HG02759 (cell line): Measurements from ENCODE around the gene HSPG2.

Source experiments
- ATAC-seq: cut with Tn5 transposase; IDR thresholded peaks from one replicate; pipeline ENCODE4 v1.9.1; 2021; ENCODE audit warnings: mild to moderate bottlenecking, moderate library complexity; ENCODE audit not compliant: unreplicated experiment

The HSPG2 gene

DNA sequence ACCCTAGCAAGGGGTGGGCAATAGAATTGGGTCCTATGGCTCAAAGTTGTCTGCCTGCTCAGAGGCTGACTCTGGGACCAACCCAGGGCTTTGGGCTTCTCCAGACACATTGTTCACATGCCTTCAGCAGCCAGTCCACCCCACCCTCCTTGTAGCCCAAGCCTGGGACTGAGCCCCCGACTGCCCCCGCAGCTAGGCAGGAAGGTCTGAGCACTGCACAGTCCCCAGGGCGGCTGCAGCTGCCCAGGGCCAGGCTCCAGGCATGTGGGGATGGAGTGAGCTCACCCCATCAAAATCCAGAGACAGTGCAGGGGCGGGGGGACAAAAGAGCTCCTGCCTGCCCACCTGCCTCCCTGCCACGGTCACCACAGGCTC is 35.6 kb downstream of the HSPG2 start:
- no peak for ATAC-seq

DNA sequence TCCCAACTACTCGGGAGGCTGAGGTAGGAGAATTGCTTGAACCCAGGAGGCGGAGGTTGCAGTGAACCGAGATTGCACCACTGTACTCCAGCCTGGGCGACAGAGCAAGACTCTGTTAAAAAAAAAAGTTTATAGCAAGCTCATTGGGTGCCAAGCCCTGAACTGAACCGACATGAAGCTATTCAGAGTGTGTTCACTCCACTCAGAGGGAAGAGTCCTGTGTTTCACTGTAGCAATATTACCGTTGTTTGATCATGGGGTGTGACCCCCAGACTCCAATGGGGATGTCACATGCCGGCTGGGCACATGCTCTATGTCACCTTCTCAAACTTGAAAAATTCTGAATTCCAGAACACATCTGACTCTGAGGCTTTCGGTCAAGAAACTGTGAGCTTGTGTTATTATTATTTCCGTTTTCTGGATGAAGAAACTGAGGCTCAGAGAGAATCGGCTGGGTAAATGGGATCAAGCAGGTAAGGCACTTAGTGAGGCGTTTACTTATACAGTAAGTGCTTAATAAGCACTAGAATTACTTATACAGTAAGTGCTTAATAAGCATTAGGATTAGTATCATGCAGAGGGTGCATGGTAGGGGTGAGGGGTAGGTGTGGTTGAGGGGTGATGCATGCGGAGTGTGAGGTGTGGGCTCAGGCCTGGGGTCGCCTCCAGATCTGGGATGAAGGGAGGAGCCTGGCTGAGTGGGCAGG is 36.2 kb downstream of the HSPG2 start:
- ATAC-seq, result no peak

DNA sequence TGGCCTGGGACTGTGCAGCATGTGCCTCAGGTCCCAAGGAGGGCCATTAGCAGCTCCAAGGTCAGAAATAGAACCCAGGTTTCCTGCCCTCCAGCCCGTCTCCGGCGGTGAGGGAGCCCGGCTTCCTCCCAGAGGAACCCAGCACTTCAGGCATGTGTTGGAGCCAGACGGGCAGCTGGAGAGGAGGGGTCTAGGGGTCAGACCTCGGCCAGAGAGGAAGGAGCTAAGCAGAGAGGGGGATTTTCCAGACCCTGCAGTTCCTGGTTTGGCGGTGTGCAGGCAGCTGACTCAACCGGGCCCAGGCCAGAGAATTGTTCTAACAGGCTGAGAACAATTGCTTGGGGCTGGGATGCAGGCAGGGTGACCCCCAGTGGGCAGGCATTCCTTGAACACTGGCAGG is 37.1 kb downstream of the HSPG2 start:
- ATAC-seq, result no peak

DNA sequence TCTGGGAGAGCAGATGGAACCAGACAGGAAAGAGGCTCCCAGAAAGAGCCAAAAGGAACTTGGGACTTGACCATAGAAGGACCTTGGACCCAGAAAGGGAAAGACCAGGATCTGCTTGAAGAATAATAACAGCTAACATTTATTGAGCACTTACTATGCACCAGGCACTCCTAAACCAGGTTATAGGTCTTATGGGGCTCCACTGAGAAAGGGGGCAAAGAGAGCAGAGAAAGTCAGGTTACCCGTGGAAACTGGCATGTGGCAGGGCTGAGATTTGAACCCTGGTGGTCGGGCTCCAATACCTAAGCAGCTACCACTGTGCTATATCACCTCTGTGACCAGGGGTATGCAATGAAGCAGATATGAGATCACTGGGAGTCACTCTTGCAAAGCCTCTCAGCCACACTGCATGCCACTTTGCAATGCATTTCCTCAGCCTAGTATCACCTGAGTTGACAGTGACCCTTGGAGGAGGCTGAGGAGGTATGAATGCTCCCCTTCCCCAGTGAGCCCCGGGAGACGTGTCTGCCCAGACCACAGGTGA is 37.8 kb downstream of the HSPG2 start:
- ATAC-seq, result no peak

DNA sequence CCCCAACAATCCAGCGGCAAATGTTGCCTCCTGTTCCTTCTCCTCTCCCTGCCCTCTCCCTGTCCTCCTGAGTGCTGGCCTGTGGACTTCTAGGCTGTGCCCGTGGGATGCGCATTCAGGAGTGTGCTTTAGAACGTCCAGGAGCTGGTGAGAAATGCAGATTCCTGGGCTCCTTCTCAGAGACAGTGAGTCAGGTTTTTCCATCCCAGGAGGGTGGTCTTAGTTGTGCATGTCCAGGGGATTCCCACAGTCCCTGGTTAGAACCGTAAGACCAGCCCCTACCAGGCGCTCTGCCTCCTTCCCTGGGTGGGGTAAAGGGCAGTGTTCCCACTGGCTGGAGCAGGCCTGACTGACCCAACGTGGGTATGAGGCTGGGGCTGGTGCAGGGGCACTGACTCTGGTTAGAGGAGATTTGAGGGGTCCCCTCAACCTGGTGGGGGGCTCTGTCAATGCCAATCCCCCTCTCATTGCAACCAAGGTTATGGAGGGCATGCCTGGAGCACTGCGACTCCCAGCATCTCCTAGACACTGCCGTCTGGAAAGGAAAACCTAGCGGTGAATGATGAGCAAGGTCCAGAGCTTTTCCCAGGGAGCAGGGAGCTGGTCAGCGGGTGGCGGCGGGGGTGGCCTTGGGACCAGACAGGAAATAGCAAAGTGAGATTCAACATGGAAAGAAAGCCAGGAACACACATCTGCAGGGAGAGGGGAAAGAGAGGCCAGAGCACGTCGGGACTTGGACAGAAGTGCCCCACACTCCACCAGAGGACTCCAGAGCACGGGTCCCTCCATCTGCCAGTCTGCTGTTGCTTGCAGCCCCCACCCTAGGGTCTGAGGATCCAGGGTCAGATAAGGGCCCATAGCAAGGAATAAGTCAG is 38.5 kb downstream of the HSPG2 start:
- ATAC-seq, result no peak

DNA sequence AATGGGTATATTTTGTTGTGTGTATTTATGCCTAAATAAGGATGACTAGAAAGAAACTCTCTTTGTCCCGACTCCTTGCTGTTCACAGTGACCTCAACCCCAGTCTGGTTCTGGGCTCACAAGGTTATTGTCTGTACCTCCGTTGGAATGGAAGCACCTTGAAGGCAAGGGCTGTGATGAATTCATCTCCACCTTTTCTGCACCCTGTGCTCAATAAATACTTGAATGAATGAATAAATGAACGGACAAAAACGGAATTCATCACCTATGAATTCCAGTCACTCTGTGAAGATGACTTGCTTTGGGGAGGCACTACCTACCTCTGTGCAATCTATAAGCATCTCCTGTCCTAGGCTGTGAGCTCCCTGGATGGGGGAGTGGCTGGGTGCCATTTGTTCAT is 39.3 kb downstream of the HSPG2 start:
- ATAC-seq, result no peak

DNA sequence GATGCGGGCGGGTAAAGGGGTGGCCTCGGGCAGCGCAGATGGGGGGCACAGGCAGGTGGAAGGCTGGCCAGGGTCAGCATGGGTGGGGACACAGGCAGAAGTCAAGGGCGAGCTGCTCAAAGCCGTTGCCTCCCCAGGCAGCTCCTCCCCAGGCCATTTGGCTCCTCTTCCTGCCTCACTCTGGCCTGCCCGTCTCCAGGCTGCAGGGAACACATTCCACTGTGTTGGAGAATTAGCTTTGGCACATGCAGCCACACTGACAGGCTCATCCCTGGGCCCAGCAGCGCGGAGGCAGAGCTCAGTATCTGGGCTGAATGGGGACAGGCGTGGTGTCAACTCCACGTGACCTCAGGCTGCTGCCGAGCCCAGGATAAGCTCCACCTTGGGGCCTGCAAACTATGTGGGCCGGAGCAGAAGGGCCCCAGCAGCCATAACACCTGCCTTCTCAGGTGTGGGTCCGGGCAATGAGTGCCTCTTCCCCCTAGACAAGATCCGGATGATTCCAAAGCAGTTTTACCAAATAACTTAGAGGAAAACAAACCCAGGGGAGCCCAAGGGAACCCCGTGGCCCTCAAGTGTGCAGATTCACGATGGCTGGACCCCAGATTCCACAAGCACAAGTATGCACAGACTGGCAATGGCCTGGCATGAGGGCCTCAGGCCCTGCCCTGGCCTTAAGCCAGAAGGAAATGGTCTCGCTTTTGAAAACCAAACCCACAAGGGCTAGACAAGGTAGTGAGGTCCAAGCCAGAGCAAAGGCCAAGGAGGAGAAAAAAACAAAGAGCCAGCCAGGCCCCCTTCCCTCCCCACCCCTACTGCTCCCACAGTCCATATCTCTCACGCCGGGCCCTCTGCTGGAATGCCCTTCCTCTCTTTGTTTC is 40.2 kb downstream of the HSPG2 start:
- no peak for ATAC-seq

DNA sequence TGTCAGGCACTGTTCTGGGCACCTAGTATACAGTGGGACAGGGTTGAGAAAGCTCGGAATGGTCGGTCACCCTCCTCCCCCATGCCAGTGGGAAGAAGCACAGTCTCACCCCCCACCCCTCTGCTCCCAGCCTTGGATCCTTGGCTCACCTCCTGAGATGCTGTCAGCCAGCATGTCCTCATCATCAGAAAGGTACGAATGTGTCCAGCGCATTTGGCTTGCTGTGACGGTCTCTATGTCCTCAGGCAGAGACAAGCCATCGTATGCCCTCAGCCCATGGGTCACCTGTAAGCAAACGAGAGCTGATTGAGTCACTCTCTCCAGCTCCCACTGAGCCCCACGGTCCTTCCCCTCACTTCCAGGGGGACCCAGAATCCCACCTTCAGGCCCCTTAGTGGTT is 41.1 kb downstream of the HSPG2 start:
- ATAC-seq, result no peak

DNA sequence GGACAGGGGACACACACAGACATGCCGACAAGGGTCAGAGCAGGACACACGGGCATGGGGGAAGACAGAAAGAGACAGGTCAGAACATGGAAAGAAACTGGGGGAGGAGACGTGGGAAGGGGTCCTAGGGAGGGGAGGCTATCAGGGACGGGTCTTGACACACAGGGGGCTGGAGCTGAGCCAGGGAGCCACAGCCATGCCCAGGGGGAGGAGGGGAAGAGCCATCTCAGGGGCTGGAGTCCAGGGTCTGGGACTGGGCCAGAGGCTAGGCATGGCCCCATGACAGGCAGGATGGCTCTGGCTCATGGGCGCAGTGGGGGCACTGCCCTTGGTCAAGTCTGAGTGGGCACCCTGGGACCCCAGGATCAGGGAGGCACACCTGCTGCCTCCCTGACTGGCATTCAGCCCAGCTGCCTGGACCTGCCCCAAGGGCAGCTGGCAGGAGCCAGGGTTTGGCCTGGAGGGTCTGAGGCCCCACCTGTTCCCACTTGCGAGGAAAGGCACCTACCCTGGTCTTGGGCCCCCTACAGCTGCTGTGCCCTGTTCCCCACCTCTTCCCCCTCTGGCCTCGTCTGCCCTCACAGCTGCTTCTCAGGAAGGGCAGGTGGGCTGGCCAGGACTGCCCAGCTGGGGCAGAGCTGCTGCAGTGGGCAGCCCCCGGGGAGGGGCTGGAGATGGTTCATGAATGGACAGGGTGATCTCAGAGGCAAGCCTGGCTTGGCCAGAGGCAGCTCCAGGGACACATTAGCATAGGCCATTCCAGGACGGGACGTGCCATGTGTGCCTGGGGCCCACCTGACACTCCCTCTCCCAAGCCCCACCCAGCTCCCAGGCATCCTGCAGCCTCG is 42.9 kb downstream of the HSPG2 start:
- no peak for ATAC-seq

DNA sequence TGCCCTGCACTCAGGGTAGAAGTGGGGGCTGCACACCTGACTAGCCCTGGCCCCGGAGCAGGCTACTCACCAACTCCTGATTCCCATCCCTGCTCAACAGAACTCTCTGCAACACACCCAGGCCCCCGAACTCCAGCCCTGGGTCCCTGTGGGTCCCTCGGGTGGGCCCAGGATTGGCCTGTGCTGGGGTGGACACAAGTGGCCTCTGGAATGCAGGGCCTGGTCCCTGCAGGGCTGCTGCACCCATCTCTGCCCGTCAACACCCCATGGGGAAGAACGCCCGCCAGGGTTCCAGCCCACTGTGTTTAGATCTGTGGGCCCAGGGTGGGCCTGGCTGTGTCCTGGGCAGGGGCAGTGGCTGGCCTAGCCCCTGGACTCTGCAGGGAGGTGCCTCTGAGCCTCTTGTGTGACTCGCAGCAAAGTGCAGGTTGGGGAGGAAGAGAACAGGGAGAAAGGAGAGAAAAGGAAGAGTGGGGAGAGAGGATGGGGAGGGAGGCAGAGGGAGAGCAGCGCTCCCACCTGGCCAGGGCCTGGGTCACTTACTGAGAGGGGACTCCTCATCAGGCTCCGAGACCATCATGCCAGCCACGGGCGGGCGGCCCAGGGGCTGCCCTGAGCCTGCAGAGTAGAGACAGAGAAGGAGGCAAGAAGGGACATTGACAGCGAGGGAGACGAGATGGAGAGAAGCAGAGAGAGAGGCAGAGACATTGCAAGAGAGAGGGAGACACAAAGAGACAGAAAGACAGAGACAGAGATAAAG is 43.9 kb downstream of the HSPG2 start:
- no peak for ATAC-seq

DNA sequence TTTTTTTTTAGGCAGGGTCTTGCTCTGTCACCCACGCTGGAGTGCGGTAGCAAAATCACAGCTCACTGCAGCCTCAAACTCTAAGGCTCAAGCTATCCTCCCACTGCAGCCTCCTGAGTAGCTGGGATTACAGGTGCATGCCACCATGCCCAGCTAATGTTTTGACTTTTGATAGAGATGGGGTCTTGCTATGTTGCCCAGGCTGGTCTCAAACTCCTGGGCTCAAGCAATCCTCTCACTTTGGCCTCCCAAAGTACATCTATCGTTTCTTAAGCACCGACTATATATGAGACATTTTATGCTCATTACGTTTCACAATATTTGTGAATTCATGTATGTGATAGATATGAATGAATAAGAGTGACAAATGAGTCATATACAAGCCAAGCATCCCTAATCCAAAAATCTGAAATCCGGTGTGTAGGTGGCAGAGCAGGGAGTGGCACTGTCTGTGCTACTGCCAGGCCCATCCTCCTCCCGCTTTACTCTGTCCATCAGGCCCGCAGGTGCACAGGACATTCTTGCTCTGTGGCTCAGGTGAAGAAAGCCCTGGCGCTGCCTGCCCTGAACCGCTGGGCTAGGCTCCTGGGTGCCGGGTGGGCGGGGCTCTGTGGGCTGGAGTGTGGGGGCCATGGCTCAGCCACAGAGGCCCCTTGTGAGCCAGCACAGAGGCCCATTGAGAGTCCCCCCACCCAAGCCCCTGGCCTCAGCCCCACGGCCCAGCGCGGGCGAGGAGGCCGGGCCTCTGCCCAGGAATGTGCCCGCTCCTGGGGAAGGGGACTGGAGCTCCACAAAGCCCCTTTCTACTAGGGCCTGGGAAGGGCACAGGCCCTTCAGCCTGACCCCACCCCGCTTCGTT is 45.3 kb downstream of the HSPG2 start:
- ATAC-seq, result no peak

DNA sequence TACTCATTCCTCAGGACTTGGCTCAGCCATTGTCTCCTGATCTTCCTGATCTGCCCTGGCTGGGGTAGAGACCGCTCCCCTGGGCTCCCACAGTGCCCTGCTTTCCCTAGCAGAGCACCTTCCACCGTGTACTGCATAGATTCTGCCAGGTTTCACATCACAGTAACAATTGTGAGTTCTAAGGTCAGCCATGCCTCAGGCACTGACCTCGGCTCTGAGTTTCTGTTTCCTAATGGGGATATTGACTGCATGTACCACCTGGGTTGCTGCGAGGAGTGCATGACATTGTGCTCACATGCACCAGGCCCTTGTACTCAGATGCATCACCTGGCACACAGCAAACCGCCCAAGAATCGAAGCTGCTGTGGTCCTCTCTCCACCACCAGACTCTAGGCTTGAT is 46.0 kb downstream of the HSPG2 start:
- no peak for ATAC-seq

DNA sequence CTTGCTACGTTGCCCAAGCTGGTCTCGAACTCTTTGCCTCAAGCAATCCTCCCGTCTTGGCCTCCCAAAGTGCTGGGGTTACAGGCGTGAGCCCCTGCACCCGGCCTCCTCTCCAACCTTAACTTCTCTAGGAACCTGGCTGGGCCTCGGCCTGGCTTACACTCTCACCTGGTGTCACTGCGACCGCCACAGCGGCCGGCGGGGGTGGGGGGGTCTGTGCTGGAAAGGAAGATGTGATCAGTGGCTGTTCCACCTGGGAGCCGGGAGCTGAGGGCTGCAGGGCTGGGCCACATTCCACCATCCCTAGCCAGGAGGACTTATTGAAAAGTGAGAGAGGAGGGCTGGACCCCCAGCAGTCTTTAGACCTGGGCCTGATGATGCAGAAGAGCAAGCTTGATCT is 48.6 kb downstream of the HSPG2 start:
- ATAC-seq, result no peak

DNA sequence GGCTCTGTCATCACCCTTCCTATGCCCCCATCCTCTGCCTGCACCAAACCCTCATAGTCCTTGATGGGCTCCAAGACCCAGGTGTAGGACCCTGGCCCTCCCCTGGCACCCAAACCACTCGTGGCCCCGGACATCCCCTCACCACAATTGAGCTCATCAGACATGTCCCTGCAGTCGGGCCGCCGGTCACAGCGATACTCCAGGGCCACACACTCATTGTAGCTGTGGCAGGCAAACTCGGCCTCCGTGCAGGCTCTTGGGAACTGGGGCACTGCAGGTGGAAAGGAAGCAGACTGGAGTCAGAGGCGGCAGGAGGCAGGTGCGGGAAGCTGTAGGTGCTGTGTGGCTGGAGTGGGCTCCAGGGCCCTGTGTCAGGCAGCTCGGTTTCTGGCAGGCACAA is 49.3 kb downstream of the HSPG2 start:
- no peak for ATAC-seq

DNA sequence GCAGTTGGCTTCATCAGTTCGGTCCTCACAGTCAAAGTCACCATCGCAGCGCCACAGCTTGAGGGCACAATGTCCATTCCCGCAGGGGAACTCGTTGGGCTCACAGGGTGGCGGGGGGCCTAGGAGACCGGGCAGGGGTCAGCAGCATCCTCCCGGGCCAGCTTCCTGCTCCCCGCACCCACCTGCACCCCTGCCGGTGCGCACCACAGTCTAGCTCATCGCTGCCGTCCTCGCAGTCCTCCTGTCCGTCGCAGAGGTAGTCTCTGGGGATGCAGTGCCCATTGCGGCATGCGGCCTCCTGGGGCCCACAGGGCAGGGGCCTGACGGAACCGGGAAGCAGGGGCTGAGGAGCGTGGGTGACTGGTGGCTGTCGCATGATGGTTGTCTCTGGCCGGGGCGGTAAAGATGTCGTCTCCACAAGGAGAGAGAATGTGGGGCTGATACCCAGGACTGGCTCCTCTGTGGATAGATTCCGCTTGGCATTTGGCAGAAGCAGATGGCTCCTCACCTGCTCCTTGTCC is 49.8 kb downstream of the HSPG2 start:
- no peak for ATAC-seq

DNA sequence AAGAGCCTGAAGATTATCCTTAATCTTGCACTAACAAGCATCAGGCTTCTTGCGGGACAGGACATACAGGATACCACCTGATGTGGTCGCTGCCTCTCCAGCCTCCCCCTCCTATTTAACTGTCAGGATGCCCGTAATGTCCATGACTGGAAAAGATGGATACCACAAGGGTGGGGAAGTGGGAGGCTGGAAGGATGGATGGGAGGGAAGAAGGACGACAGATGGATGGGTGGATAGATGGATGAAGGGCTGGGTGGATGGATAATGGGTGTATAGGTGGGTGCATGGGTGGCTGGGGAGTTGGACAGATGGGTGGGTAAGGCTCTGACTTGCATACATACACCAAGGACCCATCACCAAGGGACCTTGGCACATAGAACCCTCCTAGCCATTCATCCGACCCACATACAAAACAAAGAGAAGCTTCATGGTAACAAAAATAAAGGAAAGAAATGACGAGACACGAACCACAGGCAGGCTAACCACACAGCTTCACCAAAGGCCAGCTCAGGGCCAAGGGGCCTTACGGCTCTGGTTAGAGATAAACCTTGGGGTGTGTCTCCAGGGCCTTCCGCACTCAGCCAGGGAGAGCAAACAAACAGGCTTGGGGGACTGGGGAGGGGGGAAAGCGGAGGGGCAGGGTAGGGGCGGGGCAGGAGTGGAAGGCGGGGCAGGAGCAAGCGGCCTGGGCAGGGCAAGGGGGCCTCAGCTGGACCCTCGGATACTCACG is 50.5 kb downstream of the HSPG2 start:
- no peak for ATAC-seq

DNA sequence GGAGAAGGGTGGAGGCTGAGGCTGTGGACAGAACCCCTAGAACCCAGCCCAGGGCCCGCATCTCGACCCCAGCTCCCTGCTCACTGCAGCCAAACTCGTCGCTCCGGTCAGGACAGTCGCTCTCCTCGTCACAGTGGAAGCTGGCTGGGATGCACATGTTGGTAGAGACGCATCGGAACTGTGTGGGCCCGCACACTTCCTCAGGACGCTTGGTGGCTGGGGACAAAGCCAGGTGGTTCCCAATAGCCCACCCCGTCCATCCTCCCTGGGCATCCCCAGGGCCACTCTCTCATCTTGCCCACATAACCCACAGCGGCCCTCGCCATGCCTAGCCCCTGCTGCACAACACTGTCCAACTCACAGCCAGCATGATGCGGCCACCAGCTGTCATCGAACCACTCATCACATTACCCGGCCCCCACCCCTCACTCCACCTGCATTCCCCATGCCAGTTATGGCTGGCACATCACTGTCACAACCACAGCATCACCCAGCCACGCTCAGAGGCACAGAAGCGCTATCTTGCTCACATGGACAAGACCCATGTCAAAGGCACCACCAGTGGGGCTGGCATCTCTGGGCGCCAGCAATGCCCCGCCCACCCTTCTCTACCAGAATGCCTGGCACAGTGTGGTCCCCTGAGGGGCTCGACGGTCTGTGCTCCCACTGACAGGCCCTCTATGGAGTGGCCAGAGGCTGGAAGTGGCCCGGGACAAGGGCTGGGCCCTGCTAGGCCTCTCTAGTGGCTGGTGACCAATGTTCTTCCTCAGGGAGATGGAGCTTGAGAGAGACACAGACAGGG is 51.7 kb downstream of the HSPG2 start:
- no peak for ATAC-seq
